ENCODE measurements around the gene ADAM12. TPM values are rescaled to one million over a fixed set of nuclear protein-coding genes. Genes with fewer than 3 reads are reported as not detected.

ADAM12 gene
- polyA plus RNA-seq, 3 donors = 0.05 TPM; not detected in 2

DNA sequence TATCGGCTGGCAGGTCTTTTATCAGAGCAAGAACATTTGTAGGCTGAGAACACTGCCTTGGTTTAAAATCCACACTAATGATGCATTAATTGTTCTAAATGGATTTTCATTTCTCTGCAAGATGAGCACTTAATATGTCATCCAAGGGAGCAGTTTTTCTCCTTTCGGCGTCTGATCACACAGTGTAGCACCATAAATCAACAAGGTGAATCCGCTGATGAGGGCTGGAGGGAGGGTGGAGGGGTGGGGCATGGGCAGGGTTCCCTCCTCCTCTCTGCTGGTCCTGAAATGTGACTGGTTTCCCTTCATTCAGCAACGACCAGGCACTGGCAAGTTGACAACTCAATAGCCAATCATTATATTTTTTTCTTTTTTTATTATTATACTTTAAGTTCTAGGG is 45.6 kb downstream of the ADAM12 start:
- no CpG with 5 or more reads among the region's 5 CpGs for WGBS (ENCODE audit: insufficient coverage)
- Histone ChIP-seq H2AFZ (ENCODE audit: insufficient read depth, low read depth, low read length, poor library complexity, severe bottlenecking) (no peak overlapping the region), H3K9ac (ENCODE audit: insufficient read depth, low read length, poor library complexity, severe bottlenecking) (no peak overlapping the region), H3K36me3 (replicated peaks in 1 of 2; ENCODE audit: control insufficient read depth in 1 of 2, insufficient read depth in 2 of 2, low read length in 2 of 2) (no peaks in the 10 kb centered on the region), H3K4me3 (replicated peaks in 1 of 3; ENCODE audit: low read depth in 2 of 3, low read length in 3 of 3) (no peak overlapping the region), H4K20me1 (ENCODE audit: insufficient read depth, low read length) (no peaks in the 10 kb centered on the region), H3K4me2 (replicated peaks; ENCODE audit: extremely low read depth, low read length, poor library complexity, severe bottlenecking) (no peak overlapping the region), H3K4me1 (ENCODE audit: control insufficient read depth in 1 of 2, insufficient read depth in 2 of 2, low read length in 2 of 2) (no peaks in the 10 kb centered on the region), H3K27ac (ENCODE audit: low read depth in 1 of 2, low read length in 2 of 2) (no peak overlapping the region), H3K9me3 (replicated peaks in 1 of 2; ENCODE audit: control insufficient read depth in 1 of 2, insufficient read depth in 1 of 2, low read length in 2 of 2) (no peaks in the 10 kb centered on the region), H3K27me3 (ENCODE audit: control insufficient read depth in 2 of 2, insufficient read depth in 2 of 2, low read length in 2 of 2) (no peaks in the 10 kb centered on the region), H3K79me2 (ENCODE audit: insufficient read depth, low read length) (no peaks in the 10 kb centered on the region)
- Mint-ChIP-seq H3K27me3 (ENCODE audit: low read depth in 3 of 3) (no peaks in the 10 kb centered on the region), H3K9me3 (peaks cover 0 to 9% (median 2%) of the 10 kb centered on the region in 7 donors), H3K4me3 (no peak overlapping the region), H3K36me3 (no peaks in the 10 kb centered on the region), H3K27ac (no peak overlapping the region), H3K4me1 (no peaks in the 10 kb centered on the region)
- TF ChIP-seq, protein P1, sequence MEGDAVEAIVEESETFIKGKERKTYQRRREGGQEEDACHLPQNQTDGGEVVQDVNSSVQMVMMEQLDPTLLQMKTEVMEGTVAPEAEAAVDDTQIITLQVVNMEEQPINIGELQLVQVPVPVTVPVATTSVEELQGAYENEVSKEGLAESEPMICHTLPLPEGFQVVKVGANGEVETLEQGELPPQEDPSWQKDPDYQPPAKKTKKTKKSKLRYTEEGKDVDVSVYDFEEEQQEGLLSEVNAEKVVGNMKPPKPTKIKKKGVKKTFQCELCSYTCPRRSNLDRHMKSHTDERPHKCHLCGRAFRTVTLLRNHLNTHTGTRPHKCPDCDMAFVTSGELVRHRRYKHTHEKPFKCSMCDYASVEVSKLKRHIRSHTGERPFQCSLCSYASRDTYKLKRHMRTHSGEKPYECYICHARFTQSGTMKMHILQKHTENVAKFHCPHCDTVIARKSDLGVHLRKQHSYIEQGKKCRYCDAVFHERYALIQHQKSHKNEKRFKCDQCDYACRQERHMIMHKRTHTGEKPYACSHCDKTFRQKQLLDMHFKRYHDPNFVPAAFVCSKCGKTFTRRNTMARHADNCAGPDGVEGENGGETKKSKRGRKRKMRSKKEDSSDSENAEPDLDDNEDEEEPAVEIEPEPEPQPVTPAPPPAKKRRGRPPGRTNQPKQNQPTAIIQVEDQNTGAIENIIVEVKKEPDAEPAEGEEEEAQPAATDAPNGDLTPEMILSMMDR (IDR thresholded peaks at IDR 0.05) = no peak
- no peak for DNase-seq
- intact Hi-C loops (cut with micrococcal nuclease) = no loop called here

- intact Hi-C loops (cut with micrococcal nuclease) = no loop called here
Observed at GRCh38 chr10:126341491-126341890, 46.8 kb downstream of the ADAM12 start.

More at GRCh38 chr10:126341491-126341890, 46.8 kb downstream of the ADAM12 start:
- Mint-ChIP-seq H3K4me1 (no peaks in the 10 kb centered on the region), H3K9me3 (peaks cover 0 to 5% (median 2%) of the 10 kb centered on the region in 7 donors), H3K27ac (no peak overlapping the region), H3K4me3 (no peak overlapping the region), H3K27me3 (ENCODE audit: low read depth in 3 of 3) (peaks cover 0 to 5% (median 0%) of the 10 kb centered on the region in 3 donors), H3K36me3 (no peaks in the 10 kb centered on the region)
- Histone ChIP-seq H3K4me3 (replicated peaks in 1 of 3; ENCODE audit: low read depth in 2 of 3, low read length in 3 of 3) (no peak overlapping the region), H3K36me3 (replicated peaks in 1 of 2; ENCODE audit: control insufficient read depth in 1 of 2, insufficient read depth in 2 of 2, low read length in 2 of 2) (no peaks in the 10 kb centered on the region), H4K20me1 (ENCODE audit: insufficient read depth, low read length) (no peaks in the 10 kb centered on the region), H2AFZ (ENCODE audit: insufficient read depth, low read depth, low read length, poor library complexity, severe bottlenecking) (no peak overlapping the region), H3K9ac (ENCODE audit: insufficient read depth, low read length, poor library complexity, severe bottlenecking) (no peak overlapping the region), H3K4me1 (ENCODE audit: control insufficient read depth in 1 of 2, insufficient read depth in 2 of 2, low read length in 2 of 2) (no peaks in the 10 kb centered on the region), H3K4me2 (replicated peaks; ENCODE audit: extremely low read depth, low read length, poor library complexity, severe bottlenecking) (no peak overlapping the region), H3K9me3 (replicated peaks in 1 of 2; ENCODE audit: control insufficient read depth in 1 of 2, insufficient read depth in 1 of 2, low read length in 2 of 2) (no peaks in the 10 kb centered on the region), H3K27me3 (ENCODE audit: control insufficient read depth in 2 of 2, insufficient read depth in 2 of 2, low read length in 2 of 2) (no peaks in the 10 kb centered on the region), H3K27ac (ENCODE audit: low read depth in 1 of 2, low read length in 2 of 2) (no peak overlapping the region), H3K79me2 (ENCODE audit: insufficient read depth, low read length) (no peaks in the 10 kb centered on the region)
- TF ChIP-seq, protein P1 (IDR thresholded peaks at IDR 0.05) = no peak
- DNase-seq = no peak
- no CpG with 5 or more reads among the region's 2 CpGs for WGBS (ENCODE audit: insufficient coverage)
